Measurements from ENCODE around the gene MROH9.
"Not testable (repeated sequence)": the region's sequence is repeated elsewhere in the genome, so short reads cannot be mapped to it uniquely, and the experiment has no call there.

Gene MROH9, protein sequence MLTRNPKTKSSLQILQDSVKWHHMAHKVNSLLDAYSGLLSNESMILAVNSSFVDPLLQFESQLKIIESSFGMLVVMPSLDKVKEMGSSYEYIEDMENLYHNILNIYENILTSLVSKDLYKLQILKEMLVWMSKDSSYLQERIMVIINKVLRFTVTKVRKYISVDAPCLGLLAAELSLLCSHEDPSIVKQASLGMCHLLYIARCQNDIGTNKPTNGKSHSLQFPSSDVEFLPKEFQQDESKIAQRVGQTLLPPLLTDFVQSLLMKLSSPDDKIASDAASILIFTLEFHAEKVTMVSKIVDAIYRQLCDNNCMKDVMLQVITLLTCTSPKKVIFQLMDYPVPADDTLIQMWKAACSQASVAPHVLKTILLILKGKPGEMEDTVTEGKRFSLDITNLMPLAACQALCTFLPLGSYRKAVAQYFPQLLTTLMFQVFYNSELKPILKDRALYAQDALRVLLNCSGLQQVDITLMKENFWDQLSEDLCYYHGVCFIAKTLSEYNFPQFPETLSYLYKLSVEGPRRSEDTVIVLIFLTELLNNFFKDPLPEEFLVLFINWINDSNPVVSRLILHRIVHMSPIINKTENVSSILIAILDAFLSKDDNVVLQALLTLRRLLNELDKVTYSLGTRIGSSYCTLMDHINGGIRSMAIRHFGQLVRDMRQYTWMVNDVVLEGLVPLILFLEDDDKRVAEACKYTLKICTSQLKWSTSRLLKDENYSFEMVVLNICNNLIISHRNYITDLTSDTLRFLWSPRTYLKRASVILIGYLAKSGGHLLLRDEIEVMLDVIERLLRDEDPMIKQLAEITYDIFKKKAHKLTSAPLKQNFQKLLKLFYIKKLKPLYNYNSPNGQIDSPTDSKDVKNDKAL

GRCh38 chr1:170935231-170935630 lies at the start of gene MROH9:
MROH9 (plus strand) TSS chr1:170935534; CDS start chr1:170945557, 10,023 bp downstream.
- DNase-seq = no peak

- DNase-seq = no peak
These were observed 49.8 kb upstream of the MROH9 start for GRCh38 chr1:170885551-170885950.

DNA sequence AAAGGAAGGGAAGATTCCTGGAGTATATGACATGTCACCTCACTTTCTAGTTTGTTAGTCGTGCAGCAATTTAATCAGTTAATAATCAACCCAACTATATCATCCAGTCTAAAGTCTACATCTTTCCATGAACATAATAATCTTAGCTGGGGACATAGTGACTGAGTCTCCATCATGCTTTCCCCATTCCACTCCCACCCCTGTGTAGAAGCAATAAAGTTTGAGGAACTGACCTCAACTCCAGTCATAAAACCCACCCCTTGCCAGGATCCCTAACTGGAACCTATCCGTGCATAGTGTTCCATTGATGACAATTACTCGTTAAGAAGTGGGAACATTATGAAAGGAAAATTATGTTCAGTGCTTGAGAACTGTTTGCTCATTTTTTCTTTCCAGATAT lies 48.9 kb upstream of the MROH9 start:
- no peak for DNase-seq

DNA sequence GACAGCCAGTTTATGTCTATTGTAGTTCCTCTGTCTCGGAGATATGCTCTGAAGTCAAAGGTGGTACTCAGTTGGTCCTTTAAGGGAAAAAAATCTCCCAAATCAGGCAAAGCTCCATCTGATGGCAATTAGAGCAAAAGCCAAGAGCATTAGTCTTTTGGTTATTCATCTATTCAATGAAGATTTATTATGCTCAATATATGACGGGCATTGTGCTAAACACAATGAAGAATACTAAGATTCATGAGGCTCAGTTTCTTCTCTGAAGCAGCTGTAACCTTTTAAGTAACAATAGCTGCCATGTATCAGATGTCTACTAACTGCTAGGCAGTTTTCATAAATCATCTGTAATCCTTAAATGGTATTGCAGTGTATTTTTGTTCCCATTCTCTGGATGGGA lies 47.6 kb upstream of the MROH9 start:
- DNase-seq = no peak

DNA sequence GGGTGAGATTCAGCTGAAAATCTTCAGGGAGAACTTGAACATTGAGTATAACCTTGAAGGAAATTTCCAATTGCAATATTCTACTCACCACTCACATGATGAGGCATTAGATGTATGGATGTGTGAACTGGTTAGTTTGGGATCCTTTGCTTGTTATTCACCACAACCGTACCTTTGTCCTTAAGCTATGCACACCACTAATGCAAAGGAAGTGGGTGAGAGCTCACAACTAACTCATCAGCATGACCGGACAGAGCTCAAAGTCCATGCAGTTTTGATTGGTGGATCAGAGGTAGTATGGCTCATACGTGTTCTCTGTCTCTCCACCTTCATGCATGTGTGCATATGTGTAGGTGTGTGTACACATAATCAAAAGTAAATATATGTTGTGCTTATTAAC lies 43.5 kb upstream of the MROH9 start:
- DNase-seq = no peak

DNA sequence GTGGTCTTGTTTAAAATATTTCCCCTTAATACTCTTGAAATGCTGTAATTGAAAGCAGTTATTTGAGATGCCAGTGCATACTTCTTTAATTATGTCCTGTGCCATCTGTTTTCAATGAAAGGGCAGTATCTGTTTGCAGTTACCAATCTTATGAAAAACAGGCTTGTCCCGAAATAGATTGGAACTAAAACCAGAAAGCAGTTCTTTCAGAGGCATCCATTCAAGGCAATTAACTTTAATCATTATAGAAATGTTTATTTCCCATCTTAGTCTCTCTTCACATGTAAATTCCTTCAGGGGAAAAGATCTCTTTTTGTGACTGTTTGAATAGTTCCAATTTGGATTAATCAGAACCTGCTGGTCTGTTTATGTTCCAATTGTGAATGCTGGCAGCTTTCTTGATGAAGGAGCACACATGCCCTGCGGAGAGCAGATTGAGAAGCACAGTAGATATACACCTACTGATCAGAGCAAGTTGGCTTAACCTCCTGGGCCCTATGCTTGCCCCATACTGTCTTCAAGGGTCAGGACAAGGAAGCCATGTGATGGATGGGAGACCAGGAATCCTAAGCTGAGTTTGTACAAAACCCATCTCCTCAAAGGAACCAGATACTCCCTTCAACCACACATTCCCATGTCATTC lies 41.6 kb upstream of the MROH9 start:
- DNase-seq = no peak

DNA sequence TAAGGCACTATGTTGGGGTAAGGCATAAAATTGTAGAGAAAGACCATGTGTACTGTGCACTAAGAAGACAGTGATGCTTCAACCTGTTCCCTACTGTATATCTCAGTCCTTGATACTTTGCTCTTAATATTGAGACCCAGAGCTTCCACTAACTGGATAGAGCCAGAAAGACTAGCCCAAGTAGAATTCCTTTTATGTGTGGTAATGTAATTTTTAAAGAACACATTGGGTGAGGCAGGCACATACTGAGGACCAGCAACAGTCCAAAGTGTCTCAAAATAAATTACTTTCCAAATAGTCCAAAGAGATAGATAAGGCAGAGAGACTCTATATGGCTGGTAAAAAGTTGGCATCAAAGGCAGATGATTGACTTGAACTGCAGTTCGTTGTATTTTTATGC lies 31.4 kb upstream of the MROH9 start:
- DNase-seq = no peak

DNA sequence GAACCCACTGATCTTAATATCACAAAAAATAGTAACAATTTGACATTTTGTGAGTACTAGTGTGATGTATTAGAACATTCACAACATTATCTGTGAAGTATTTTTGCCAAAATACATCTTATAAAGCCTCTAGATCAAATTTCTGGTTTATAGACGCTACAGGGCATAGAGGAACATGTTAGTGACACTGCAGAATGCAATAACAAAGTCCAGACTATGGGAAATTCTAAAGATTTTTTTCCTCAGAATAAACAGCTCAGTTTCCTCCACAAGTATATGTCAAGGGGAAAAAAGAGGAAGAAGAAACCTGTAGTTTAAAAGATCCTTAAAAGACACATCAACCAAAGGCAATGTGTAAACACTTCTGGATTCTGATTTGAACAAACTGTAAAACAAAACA lies 26.4 kb upstream of the MROH9 start:
- no peak for DNase-seq

- DNase-seq = no peak
These were observed 25.1 kb upstream of the MROH9 start for GRCh38 chr1:170910273-170910672.

DNA sequence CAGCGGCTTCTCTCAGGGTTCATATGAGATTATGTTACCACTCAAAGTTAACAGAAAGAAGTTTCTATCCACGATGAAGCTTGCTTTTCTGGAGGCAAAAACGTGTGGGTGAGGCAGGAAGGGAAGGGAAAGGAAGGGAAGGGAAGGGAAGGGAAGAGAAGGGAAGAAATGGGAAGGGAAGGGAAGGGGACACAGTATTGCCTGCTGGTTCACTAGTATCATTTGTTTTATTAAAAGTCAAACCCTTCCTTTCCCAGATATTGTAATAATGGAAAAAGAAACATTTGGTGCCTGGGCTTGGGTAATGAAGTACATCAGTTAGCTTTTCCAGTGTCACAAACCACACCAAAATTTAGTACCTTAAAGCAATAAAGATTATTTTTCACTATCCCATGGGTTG lies 18.0 kb upstream of the MROH9 start:
- no peak for DNase-seq

GRCh38 chr1:170924656-170925055 lies 10.7 kb upstream of the MROH9 start:
- not testable (repeated sequence) for DNase-seq

GRCh38 chr1:170927955-170928840 lies 7.1 kb upstream of the MROH9 start:
- no peak for DNase-seq

DNA sequence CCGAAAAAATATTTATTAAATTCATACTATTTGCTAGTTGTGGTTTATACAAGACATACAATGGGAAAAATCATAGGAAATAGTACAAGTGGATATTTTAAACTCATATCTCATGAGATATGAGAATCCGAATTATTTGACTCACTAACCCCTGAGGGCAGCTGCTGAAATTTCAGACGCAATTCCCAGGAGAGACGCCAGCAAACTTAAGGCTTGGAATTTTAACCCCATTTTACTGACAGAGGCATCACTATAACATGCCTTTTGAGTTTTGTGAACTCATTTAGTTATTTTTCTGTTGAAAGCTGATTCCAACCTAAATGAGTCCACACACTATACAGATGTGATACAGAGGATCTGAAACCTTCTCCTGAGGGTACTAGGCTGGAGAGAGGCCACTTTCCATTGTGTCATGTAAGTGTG lies 5.9 kb upstream of the MROH9 start:
- no peak for DNase-seq

DNA sequence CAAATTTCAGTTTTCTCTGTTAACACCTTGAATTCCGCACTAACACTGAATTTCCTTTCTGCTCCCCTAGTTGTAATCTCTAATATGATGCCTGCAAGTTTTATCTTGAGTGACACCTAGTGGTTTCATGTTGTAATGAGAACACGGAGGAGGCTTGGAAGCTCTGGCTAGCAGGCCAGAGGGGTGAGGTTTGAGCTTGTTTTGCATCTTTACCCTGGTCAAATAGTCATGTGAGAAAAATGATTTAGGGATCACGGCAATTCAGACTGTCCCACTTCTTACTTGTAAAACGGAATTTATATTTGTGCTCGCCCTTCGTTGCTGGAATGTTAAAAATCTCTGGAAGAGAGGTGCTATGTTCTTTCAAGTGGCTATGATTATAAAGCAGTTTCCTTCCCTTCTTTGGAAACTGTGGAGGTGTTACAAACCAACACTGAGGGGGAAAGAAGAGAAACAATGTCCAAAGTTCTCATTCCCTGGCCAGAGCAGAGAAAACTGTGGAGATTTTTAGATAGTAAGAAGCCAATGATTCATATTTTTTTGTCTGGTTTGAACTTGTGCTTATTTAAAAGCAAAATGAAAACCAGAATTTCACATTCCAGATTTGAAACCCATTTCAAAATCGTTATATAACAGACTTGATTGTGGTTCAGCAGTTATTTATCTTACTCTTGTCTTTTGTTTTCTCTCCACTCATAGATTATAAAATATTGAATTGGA lies 5.3 kb upstream of the MROH9 start:
- peak in 2 of 6 experiments; percentile 24 to 26 for DNase-seq

- DNase-seq = no peak
These were observed 3.7 kb upstream of the MROH9 start for GRCh38 chr1:170931650-170932049.

GRCh38 chr1:170932236-170932635 lies 3.1 kb upstream of the MROH9 start:
- DNase-seq = no peak

- DNase-seq = no peak
These were observed 2.9 kb downstream of the MROH9 start for GRCh38 chr1:170938281-170938680.

GRCh38 chr1:170939476-170939875 lies 4.1 kb downstream of the MROH9 start:
- DNase-seq = no peak

DNA sequence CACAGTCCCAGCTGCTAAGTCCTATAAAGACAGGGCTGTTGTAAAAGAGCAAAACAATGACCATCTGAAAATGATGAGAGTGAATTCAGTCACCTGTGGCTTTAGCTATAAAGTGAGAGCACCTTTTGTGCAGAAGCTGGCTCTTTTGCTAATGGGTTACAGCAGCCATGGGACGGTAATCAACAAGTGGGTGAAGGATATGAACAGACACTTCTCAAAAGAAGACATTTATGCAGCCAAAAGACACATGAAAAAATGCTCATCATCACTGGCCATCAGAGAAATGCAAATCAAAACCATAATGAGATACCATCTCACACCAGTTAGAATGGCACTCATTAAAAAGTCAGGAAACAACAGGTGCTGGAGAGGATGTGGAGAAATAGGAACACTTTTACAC lies 16.4 kb downstream of the MROH9 start:
- DNase-seq = not testable (repeated sequence)

GRCh38 chr1:170959385-170959784 lies 24.1 kb downstream of the MROH9 start:
- DNase-seq = no peak

DNA sequence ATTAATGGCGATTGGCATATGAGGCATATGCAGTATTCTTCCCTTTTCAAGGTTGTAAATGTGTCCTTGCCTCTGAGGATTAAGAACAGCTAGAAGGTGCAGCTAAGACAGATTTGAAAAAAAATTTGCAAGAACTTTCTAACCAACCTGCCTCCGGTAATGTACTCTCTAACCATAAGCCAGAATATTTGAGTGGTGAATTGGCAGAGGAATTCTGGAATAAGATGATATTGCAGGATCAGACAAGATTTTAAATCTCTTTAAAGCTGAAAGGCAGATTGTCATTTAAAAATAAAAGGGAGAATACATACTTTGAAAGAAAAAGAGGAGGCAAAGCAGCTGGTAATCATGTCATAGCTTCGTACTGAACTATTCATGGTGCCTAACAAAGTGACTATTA lies 29.2 kb downstream of the MROH9 start:
- DNase-seq = no peak

Measured in stimulated activated naive CD4-positive, alpha-beta T cell (primary cell).